ENCODE data around the gene SORCS1.

DNA sequence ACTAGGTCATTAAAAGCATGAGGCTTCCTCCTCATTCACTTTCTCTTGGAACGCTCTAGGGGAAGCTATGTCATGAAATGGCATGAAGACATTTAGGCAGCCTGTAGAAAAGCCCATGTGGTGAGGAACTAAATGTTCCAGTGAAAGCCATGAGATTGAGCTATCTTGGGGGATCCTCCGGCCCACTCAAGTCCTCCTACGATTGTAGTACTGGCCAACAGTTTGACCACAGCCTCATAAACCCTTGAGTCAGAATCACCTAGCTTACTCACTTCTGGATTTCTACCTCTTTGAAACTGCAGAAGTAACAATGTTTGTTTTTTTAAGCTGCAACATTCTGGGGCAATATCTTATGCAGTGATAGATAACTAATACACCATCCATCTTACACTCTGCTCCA is 605.1 kb downstream of the SORCS1 start:
- no peak for TF ChIP-seq MEIS1 (CRISPR knock-in tag; IDR thresholded peaks at IDR 0.05; ENCODE audit: borderline replicate concordance)
- no peak for TF ChIP-seq RBAK (CRISPR knock-in tag; IDR thresholded peaks at IDR 0.05)

All from HepG2 (cell line).